ENCODE measurements around the gene HEY2. TPM values are rescaled to one million over a fixed set of nuclear protein-coding genes. Genes with fewer than 3 reads are reported as not detected.

The HEY2 gene
- total and polyA plus RNA-seq, 2 donors (not counting 1 experiment from before 2014, with no cell fraction given), result 0.12 TPM; not detected in 1

DNA sequence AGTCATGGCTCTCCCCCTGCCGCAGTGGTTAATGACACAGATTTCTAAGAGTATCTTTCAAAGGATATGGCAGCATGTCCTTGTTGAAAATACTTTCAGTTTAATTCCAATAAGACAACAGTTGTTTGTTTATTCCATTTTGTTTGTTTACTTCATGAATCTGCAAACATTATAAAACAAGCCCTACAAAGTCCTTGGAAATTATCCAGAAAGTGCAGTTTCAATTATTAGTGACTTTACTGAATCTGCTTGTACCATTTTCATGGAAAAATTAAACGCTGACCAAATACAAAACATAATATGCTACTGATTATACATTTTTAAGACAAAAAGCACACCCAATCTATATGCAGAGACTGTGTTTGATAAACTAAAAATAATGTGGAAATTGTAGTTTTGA is 3.3 kb downstream of the HEY2 start:
- ATAC-seq (ENCODE audit: low read depth) (no peak), DNase-seq (no peak)
- no peak overlapping the region for H2AFZ ChIP-seq (ENCODE audit: insufficient read depth, low read depth, low read length, poor library complexity, severe bottlenecking)
- H3K9me3 ChIP-seq (ENCODE audit: control extremely low read depth in 1 of 3, control insufficient read depth in 2 of 3, insufficient read depth in 1 of 3, low read length in 2 of 3), result peaks cover 0 to 13% (median 0%) of the 10 kb centered on the region in 3 donors
- H3K27me3 ChIP-seq (replicated peaks in 1 of 4; ENCODE audit: control extremely low read depth in 1 of 4, control insufficient read depth in 3 of 4, insufficient read depth in 4 of 4, low read length in 3 of 4), result peaks cover 0 to 41% (median 39%) of the 10 kb centered on the region in 4 experiments
- peaks cover 24% of the 10 kb centered on the region for H3K4me1 Mint-ChIP-seq
- H3K4me2 ChIP-seq (replicated peaks; ENCODE audit: low read depth, low read length, poor library complexity, severe bottlenecking), result no peak overlapping the region
- no peaks in the 10 kb centered on the region for H3K9me3 Mint-ChIP-seq (ENCODE audit: insufficient read depth)
- H4K20me1 ChIP-seq (ENCODE audit: control insufficient read depth, insufficient read depth, low read length, poor library complexity, severe bottlenecking), result no peaks in the 10 kb centered on the region
- H3K4me3 ChIP-seq (ENCODE audit: control extremely low read depth in 1 of 5, extremely low read depth in 1 of 5, insufficient read depth in 1 of 5, low read depth in 2 of 5, low read length in 4 of 5), result no peak overlapping the region
- TF ChIP-seq, protein P1, sequence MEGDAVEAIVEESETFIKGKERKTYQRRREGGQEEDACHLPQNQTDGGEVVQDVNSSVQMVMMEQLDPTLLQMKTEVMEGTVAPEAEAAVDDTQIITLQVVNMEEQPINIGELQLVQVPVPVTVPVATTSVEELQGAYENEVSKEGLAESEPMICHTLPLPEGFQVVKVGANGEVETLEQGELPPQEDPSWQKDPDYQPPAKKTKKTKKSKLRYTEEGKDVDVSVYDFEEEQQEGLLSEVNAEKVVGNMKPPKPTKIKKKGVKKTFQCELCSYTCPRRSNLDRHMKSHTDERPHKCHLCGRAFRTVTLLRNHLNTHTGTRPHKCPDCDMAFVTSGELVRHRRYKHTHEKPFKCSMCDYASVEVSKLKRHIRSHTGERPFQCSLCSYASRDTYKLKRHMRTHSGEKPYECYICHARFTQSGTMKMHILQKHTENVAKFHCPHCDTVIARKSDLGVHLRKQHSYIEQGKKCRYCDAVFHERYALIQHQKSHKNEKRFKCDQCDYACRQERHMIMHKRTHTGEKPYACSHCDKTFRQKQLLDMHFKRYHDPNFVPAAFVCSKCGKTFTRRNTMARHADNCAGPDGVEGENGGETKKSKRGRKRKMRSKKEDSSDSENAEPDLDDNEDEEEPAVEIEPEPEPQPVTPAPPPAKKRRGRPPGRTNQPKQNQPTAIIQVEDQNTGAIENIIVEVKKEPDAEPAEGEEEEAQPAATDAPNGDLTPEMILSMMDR (IDR thresholded peaks at IDR 0.05), result no peak
- no peak for TF ChIP-seq EZH2 (IDR thresholded peaks at IDR 0.05; ENCODE audit: borderline replicate concordance, insufficient read depth, low read depth, low read length, poor library complexity, severe bottlenecking)
- no peak overlapping the region for H3K9ac ChIP-seq (ENCODE audit: low read length)
- H3K4me1 ChIP-seq (ENCODE audit: control insufficient read depth in 2 of 2, insufficient read depth in 2 of 2, low read length in 2 of 2), result peaks cover 21 to 27% of the 10 kb centered on the region in 2 donors
- peaks cover 59% of the 10 kb centered on the region for H3K27me3 Mint-ChIP-seq
- no peaks in the 10 kb centered on the region for H3K36me3 ChIP-seq (replicated peaks in 1 of 2; ENCODE audit: control extremely low read depth in 1 of 2, control insufficient read depth in 1 of 2, extremely low read depth in 1 of 2, insufficient read depth in 2 of 2, low read length in 1 of 2)
- intact Hi-C loops (cut with micrococcal nuclease), result loop anchor here (1.0 kb wide), 1 partner anchor 438 kb away; no protein-coding TSS in a partner anchor
- no peaks in the 10 kb centered on the region for H3K79me2 ChIP-seq (ENCODE audit: control insufficient read depth, insufficient read depth, low read length)
- CTCF ChIA-PET, result interaction anchor here (0.8 to 14.0 kb wide), 22 partner anchors 8 to 452 kb away, joined by 3 to 375 read pairs (median 4); partner anchors contain the start of genes HDDC2, HINT3 and NCOA7
- no peak overlapping the region for H3K27ac ChIP-seq (ENCODE audit: low read length in 2 of 2)
- POLR2A ChIA-PET, result no interaction called here
- no peak overlapping the region for H3K4me3 Mint-ChIP-seq
- no CpG with 5 or more reads among the region's 2 CpGs for WGBS (ENCODE audit: insufficient coverage)
- no peak overlapping the region for H3K27ac Mint-ChIP-seq

DNA sequence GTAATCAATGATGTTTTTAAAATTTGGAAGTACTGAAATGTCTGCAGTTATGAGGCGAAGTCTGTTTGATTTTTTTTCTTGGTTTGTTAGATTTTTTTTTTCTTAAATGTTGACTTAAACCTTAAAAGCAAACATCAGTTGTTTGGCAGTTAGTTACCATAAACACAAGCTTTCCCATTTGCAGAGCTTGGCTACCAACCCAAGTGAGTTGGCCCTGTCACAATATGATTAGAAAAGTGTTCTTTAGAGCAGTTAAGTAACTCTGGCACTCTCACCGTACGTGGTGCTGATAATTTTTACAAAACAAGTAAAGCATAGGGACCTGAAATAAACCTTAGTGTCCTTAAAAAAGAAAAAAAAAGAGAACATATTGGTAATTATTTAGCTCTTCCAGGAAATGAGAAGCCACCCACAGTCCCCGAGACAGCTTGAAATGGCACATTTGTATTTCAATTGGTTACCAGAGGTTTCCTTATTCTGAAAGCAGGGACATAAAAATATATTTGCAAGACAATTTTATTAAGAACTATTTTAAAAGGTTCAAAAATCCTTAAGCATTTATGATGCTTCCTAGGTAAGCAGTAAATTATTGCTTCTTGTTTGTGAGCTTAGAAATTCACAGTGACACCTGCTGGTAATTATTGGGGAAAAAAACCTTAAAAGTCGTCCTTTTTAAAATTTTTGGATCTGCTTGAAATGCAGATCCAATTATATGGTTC is 3.9 kb downstream of the HEY2 start:
- peaks cover 18% of the 10 kb centered on the region for H3K4me1 Mint-ChIP-seq
- H3K27ac ChIP-seq (ENCODE audit: low read length in 2 of 2), result no peak overlapping the region
- H3K27me3 ChIP-seq (replicated peaks in 1 of 4; ENCODE audit: control extremely low read depth in 1 of 4, control insufficient read depth in 3 of 4, insufficient read depth in 4 of 4, low read length in 3 of 4), result peaks cover 0 to 40% (median 33%) of the 10 kb centered on the region in 4 experiments
- H3K4me3 Mint-ChIP-seq, result no peak overlapping the region
- WGBS (ENCODE audit: insufficient coverage), result 0% methylated on average over 1 of the region's 5 CpGs
- ChIA-PET POLR2A (no interaction called here), CTCF (interaction anchor here (0.8 to 14.0 kb wide), 25 partner anchors 8 to 460 kb away, joined by 3 to 375 read pairs (median 4); partner anchors contain the start of genes HDDC2, NCOA7 and TRMT11)
- TF ChIP-seq, protein P1 (IDR thresholded peaks at IDR 0.05), result peak; percentile 78
- no peak for TF ChIP-seq EZH2 (IDR thresholded peaks at IDR 0.05; ENCODE audit: borderline replicate concordance, insufficient read depth, low read depth, low read length, poor library complexity, severe bottlenecking)
- no peak overlapping the region for H3K27ac Mint-ChIP-seq
- peaks cover 0 to 8% (median 0%) of the 10 kb centered on the region in 3 donors for H3K9me3 ChIP-seq (ENCODE audit: control extremely low read depth in 1 of 3, control insufficient read depth in 2 of 3, insufficient read depth in 1 of 3, low read length in 2 of 3)
- H3K36me3 ChIP-seq (replicated peaks in 1 of 2; ENCODE audit: control extremely low read depth in 1 of 2, control insufficient read depth in 1 of 2, extremely low read depth in 1 of 2, insufficient read depth in 2 of 2, low read length in 1 of 2), result no peaks in the 10 kb centered on the region
- intact Hi-C loops (cut with micrococcal nuclease), result loop anchor here (1.0 kb wide), 1 partner anchor 439 kb away; no protein-coding TSS in a partner anchor
- no peaks in the 10 kb centered on the region for H3K79me2 ChIP-seq (ENCODE audit: control insufficient read depth, insufficient read depth, low read length)
- ATAC-seq (ENCODE audit: low read depth) (no peak), DNase-seq (peak; percentile 57)
- no peaks in the 10 kb centered on the region for H4K20me1 ChIP-seq (ENCODE audit: control insufficient read depth, insufficient read depth, low read length, poor library complexity, severe bottlenecking)
- no peak overlapping the region for H2AFZ ChIP-seq (ENCODE audit: insufficient read depth, low read depth, low read length, poor library complexity, severe bottlenecking)
- H3K9ac ChIP-seq (ENCODE audit: low read length), result no peak overlapping the region
- peaks cover 58% of the 10 kb centered on the region for H3K27me3 Mint-ChIP-seq
- no peak overlapping the region for H3K4me3 ChIP-seq (ENCODE audit: control extremely low read depth in 1 of 5, extremely low read depth in 1 of 5, insufficient read depth in 1 of 5, low read depth in 2 of 5, low read length in 4 of 5)
- peaks cover 15 to 21% of the 10 kb centered on the region in 2 donors for H3K4me1 ChIP-seq (ENCODE audit: control insufficient read depth in 2 of 2, insufficient read depth in 2 of 2, low read length in 2 of 2)
- no peak overlapping the region for H3K4me2 ChIP-seq (replicated peaks; ENCODE audit: low read depth, low read length, poor library complexity, severe bottlenecking)
- H3K9me3 Mint-ChIP-seq (ENCODE audit: insufficient read depth), result no peaks in the 10 kb centered on the region
